IPS-NIHi11 (cell line): ENCODE results near the gene SDK1.
"Not testable (repeated sequence)": the region's sequence is repeated elsewhere in the genome, so short reads cannot be mapped to it uniquely, and the experiment has no call there.

Experiments
- DNase-seq: peaks from one replicate; pipeline ENCODE4 v3.0.0; 2012; ENCODE audit warnings: mixed read lengths, low spot score

SDK1 gene

GRCh38 chr7:4076701-4077294, 775.7 kb downstream of the SDK1 start:
- no peak for DNase-seq

GRCh38 chr7:4077980-4078379, 776.9 kb downstream of the SDK1 start:
- no peak for DNase-seq

- no peak for DNase-seq
Measured at GRCh38 chr7:4078580-4078979, 777.5 kb downstream of the SDK1 start.

GRCh38 chr7:4079366-4079765, 778.3 kb downstream of the SDK1 start:
- no peak for DNase-seq

- no peak for DNase-seq
Measured at GRCh38 chr7:4079956-4080355, 778.9 kb downstream of the SDK1 start.

- no peak for DNase-seq
Measured at GRCh38 chr7:4080954-4081353, 779.9 kb downstream of the SDK1 start.

GRCh38 chr7:4083513-4083912, 782.5 kb downstream of the SDK1 start:
- no peak for DNase-seq

GRCh38 chr7:4084271-4084670, 783.2 kb downstream of the SDK1 start:
- DNase-seq, result no peak

GRCh38 chr7:4085937-4086691, 785.1 kb downstream of the SDK1 start:
- no peak for DNase-seq

- DNase-seq, result no peak
Measured at GRCh38 chr7:4086723-4087122, 785.7 kb downstream of the SDK1 start.

- DNase-seq, result no peak
Measured at GRCh38 chr7:4091767-4092166, 790.7 kb downstream of the SDK1 start.

- no peak for DNase-seq
Measured at GRCh38 chr7:4093035-4093434, 792.0 kb downstream of the SDK1 start.

- DNase-seq, result no peak
Measured at GRCh38 chr7:4093483-4093882, 792.4 kb downstream of the SDK1 start.

GRCh38 chr7:4094158-4094557, 793.1 kb downstream of the SDK1 start:
- not testable (repeated sequence) for DNase-seq

- no peak for DNase-seq
Measured at GRCh38 chr7:4097001-4097609, 796.1 kb downstream of the SDK1 start.

GRCh38 chr7:4098169-4098568, 797.1 kb downstream of the SDK1 start:
- no peak for DNase-seq

- DNase-seq, result no peak
Measured at GRCh38 chr7:4099651-4100050, 798.6 kb downstream of the SDK1 start.

GRCh38 chr7:4100148-4100547, 799.1 kb downstream of the SDK1 start:
- DNase-seq, result no peak

- DNase-seq, result no peak
Measured at GRCh38 chr7:4100691-4101090, 799.6 kb downstream of the SDK1 start.

GRCh38 chr7:4102231-4102841, 801.3 kb downstream of the SDK1 start:
- DNase-seq, result no peak

- DNase-seq, result peak; percentile 52
Measured at GRCh38 chr7:4103352-4104091, 802.5 kb downstream of the SDK1 start.

- no peak for DNase-seq
Measured at GRCh38 chr7:4107839-4108238, 806.8 kb downstream of the SDK1 start.
